ENCODE data around the gene ZEB1. TPM values are rescaled to one million over a fixed set of nuclear protein-coding genes. Genes with fewer than 3 reads are reported as not detected.

The ZEB1 gene
- total and polyA plus RNA-seq, 2 of the 4 experiments (the other 2 are of a cell fraction), result 23.7 to 108 TPM

GRCh38 chr10:31395695-31396094 lies 76.7 kb downstream of the ZEB1 start:
- H2BK15ac ChIP-seq (ENCODE audit: low read depth, low read length), result no peak overlapping the region
- no peak overlapping the region for H4K91ac ChIP-seq (ENCODE audit: insufficient read depth, low read depth, low read length)
- no peak overlapping the region for H2BK20ac ChIP-seq (ENCODE audit: low read depth, low read length)
- intact Hi-C loops (cut with micrococcal nuclease) (no loop called here), dilution Hi-C loops (cut with HindIII; ENCODE audit: low sequenced_read_pairs, unreplicated experiment) (no loop called here), in situ Hi-C loops (cut with MboI; ENCODE audit: low sequenced_read_pairs) (no loop called here)
- H3K14ac ChIP-seq (replicated peaks; ENCODE audit: low read depth, low read length), result no peak overlapping the region
- TF ChIP-seq CEBPB (IDR thresholded peaks at IDR 0.05; ENCODE audit: low read depth, low read length) (no peak), RAD21 (IDR thresholded peaks at IDR 0.05; ENCODE audit: low read length) (no peak), NFE2L2 (IDR thresholded peaks at IDR 0.05; ENCODE audit: low read depth, low read length) (no peak), CTCF (conservative IDR thresholded peaks at IDR 0.05; ENCODE audit: low read depth, low read length) (no peak), RFX5 (IDR thresholded peaks at IDR 0.05; ENCODE audit: low read depth, low read length) (no peak), USF2 (IDR thresholded peaks at IDR 0.05; ENCODE audit: low read depth, low read length) (no peak), MAFK (IDR thresholded peaks at IDR 0.05; ENCODE audit: low read depth, low read length) (no peak), MAZ (IDR thresholded peaks at IDR 0.05; ENCODE audit: borderline replicate concordance, low read depth, low read length) (no peak), CHD1 (IDR thresholded peaks at IDR 0.05; ENCODE audit: low read depth, low read length) (no peak), BHLHE40 (IDR thresholded peaks at IDR 0.05; ENCODE audit: low read depth, low read length) (no peak), SMC3 (IDR thresholded peaks at IDR 0.05; ENCODE audit: low read depth, low read length) (no peak), MXI1 (IDR thresholded peaks at IDR 0.05; ENCODE audit: borderline replicate concordance, low read depth, low read length) (no peak), ELK1 (IDR thresholded peaks at IDR 0.05; ENCODE audit: borderline replicate concordance, low read depth, low read length) (no peak), FOS (IDR thresholded peaks at IDR 0.05; ENCODE audit: low read depth, low read length) (no peak), POLR2A (IDR thresholded peaks at IDR 0.05; ENCODE audit: low read depth, low read length) (no peak), RCOR1 (IDR thresholded peaks at IDR 0.05; ENCODE audit: insufficient replicate concordance, low read length) (no peak)
- no peak overlapping the region for H2AK9ac ChIP-seq (replicated peaks; ENCODE audit: low read depth, low read length, poor library complexity)
- WGBS, 2 experiments (ENCODE audit: extremely low coverage in 2 of 2, insufficient read length in 1 of 2), result no CpG with 5 or more reads among the region's 3 CpGs
- H3K9me1 ChIP-seq (ENCODE audit: insufficient read depth, low read length), result peaks cover 9% of the 10 kb centered on the region
- H4K8ac ChIP-seq (ENCODE audit: low read depth in 2 of 2, low read length in 2 of 2), result no peak overlapping the region
- H2BK120ac ChIP-seq (ENCODE audit: low read depth, low read length), result no peak overlapping the region
- H3K23ac ChIP-seq (ENCODE audit: low read depth, low read length), result no peak overlapping the region
- no peak overlapping the region for H4K5ac ChIP-seq (ENCODE audit: low read depth, low read length)
- H3K27me3 ChIP-seq (ENCODE audit: control insufficient read depth, insufficient read depth, low read length), result no peaks in the 10 kb centered on the region
- no peak overlapping the region for H3K4ac ChIP-seq (ENCODE audit: low read depth, low read length)
- no peak overlapping the region for H2AK5ac ChIP-seq (ENCODE audit: low read depth, low read length)
- H3K36me3 ChIP-seq (ENCODE audit: control insufficient read depth, insufficient read depth, low read length), result peaks cover 5% of the 10 kb centered on the region
- H3K79me1 ChIP-seq (ENCODE audit: low read depth in 1 of 2, low read length in 2 of 2), result peaks cover 30 to 62% of the 10 kb centered on the region in 2 experiments
- H3K4me2 ChIP-seq (ENCODE audit: low read depth, low read length), result no peak overlapping the region
- ATAC-seq (ENCODE audit: low read depth), result no peak
- BruUV-seq (replicated peaks), result no TSS peak
- peaks cover 4% of the 10 kb centered on the region; the same call in 1 of the 2 replicates for H3K4me1 ChIP-seq (ENCODE audit: control insufficient read depth, insufficient read depth, low read length)
- H3K9me3 ChIP-seq (ENCODE audit: control insufficient read depth, insufficient read depth, low read length), result no peaks in the 10 kb centered on the region
- H3K9ac ChIP-seq (ENCODE audit: low read depth, low read length), result no peak overlapping the region
- H2AFZ ChIP-seq (replicated peaks; ENCODE audit: low read length, poor library complexity), result no peak overlapping the region
- DNase-seq, result no peak
- H2BK5ac ChIP-seq (ENCODE audit: low read depth, low read length, poor library complexity, severe bottlenecking), result no peak overlapping the region
- no peak overlapping the region for H3K18ac ChIP-seq (ENCODE audit: low read depth, low read length)
- no peak overlapping the region for H3K4me3 ChIP-seq (ENCODE audit: insufficient read depth, low read depth, low read length)
- H3K56ac ChIP-seq (ENCODE audit: extremely low read depth, insufficient read depth, low read length), result no peak overlapping the region
- peaks cover 53% of the 10 kb centered on the region; the same call in 1 of the 2 replicates for H4K20me1 ChIP-seq (ENCODE audit: insufficient read depth, low read length)
- ChIA-PET POLR2A (ENCODE audit: unreplicated experiment) (no interaction called here), CTCF (no interaction called here)
- no peak overlapping the region for H3K27ac ChIP-seq (ENCODE audit: insufficient read depth, low read length)
